Measurements from ENCODE around the gene ANKDD1B. TPM values are rescaled to one million over a fixed set of nuclear protein-coding genes. Genes with fewer than 3 reads are reported as not detected.
A peak's percentile ranks its signal among the peaks of the same experiment; 100 is the strongest.

Gene ANKDD1B
- total and polyA plus RNA-seq, 2 experiments from 2014 or later: 0.40 to 0.73 TPM

GRCh38 chr5:75666801-75667200 lies 55.5 kb downstream of the ANKDD1B start:
- Histone ChIP-seq H3K79me2 (replicated peaks; ENCODE audit: insufficient read depth) (no peaks in the 10 kb centered on the region), H3K4me3 (no peak overlapping the region), H3K9me2 (ENCODE audit: insufficient read depth) (peaks cover 7% of the 10 kb centered on the region; the same call in 1 of the 2 replicates), H3K27ac (ENCODE audit: low read depth) (no peak overlapping the region), H2AFZ (no peak overlapping the region), H3K27me3 (ENCODE audit: insufficient read depth) (no peaks in the 10 kb centered on the region), H3F3A (replicated peaks; ENCODE audit: low read depth) (no peaks in the 10 kb centered on the region), H3K36me3 (ENCODE audit: insufficient read depth) (no peaks in the 10 kb centered on the region), H3K4me1 (ENCODE audit: insufficient read depth) (no peaks in the 10 kb centered on the region), H4K20me1 (replicated peaks; ENCODE audit: insufficient read depth) (no peaks in the 10 kb centered on the region), H3K4me2 (no peak overlapping the region)
- H3K4me1 Mint-ChIP-seq: peaks cover 20% of the 10 kb centered on the region
- H3K36me3 Mint-ChIP-seq (ENCODE audit: low read depth): no peaks in the 10 kb centered on the region
- H3K9me3 Mint-ChIP-seq: no peaks in the 10 kb centered on the region
- DNase-seq (ENCODE audit: low spot score): peak; percentile 24
- no peaks in the 10 kb centered on the region for H3K27me3 Mint-ChIP-seq (ENCODE audit: insufficient read depth, low read depth, poor library complexity)
- H3K27ac Mint-ChIP-seq: no peak overlapping the region
- 0 out of 3 replicates have a peak, but pooled peaks have one; percentile 22 for ATAC-seq
- no peak overlapping the region for H3K4me3 Mint-ChIP-seq
- no peak for TF ChIP-seq ZNF462 (CRISPR knock-in tag; IDR thresholded peaks at IDR 0.05)
- TF ChIP-seq, protein P1, sequence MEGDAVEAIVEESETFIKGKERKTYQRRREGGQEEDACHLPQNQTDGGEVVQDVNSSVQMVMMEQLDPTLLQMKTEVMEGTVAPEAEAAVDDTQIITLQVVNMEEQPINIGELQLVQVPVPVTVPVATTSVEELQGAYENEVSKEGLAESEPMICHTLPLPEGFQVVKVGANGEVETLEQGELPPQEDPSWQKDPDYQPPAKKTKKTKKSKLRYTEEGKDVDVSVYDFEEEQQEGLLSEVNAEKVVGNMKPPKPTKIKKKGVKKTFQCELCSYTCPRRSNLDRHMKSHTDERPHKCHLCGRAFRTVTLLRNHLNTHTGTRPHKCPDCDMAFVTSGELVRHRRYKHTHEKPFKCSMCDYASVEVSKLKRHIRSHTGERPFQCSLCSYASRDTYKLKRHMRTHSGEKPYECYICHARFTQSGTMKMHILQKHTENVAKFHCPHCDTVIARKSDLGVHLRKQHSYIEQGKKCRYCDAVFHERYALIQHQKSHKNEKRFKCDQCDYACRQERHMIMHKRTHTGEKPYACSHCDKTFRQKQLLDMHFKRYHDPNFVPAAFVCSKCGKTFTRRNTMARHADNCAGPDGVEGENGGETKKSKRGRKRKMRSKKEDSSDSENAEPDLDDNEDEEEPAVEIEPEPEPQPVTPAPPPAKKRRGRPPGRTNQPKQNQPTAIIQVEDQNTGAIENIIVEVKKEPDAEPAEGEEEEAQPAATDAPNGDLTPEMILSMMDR (conservative IDR thresholded peaks at IDR 0.05; ENCODE audit: low read depth in 2 of 2): peak in 1 of 2 experiments; percentile 54; a peak in 2 of 4 replicates

- Mint-ChIP-seq H3K36me3 (ENCODE audit: low read depth) (no peaks in the 10 kb centered on the region), H3K4me3 (no peak overlapping the region), H3K4me1 (peaks cover 20% of the 10 kb centered on the region), H3K27me3 (ENCODE audit: insufficient read depth, low read depth, poor library complexity) (no peaks in the 10 kb centered on the region), H3K27ac (no peak overlapping the region), H3K9me3 (no peaks in the 10 kb centered on the region)
- Histone ChIP-seq H3K4me1 (ENCODE audit: insufficient read depth) (no peaks in the 10 kb centered on the region), H3K36me3 (ENCODE audit: insufficient read depth) (no peaks in the 10 kb centered on the region), H4K20me1 (replicated peaks; ENCODE audit: insufficient read depth) (no peaks in the 10 kb centered on the region), H3K79me2 (replicated peaks; ENCODE audit: insufficient read depth) (no peaks in the 10 kb centered on the region), H3F3A (replicated peaks; ENCODE audit: low read depth) (no peaks in the 10 kb centered on the region), H3K9me2 (ENCODE audit: insufficient read depth) (peaks cover 7% of the 10 kb centered on the region; the same call in 1 of the 2 replicates), H3K27me3 (ENCODE audit: insufficient read depth) (no peaks in the 10 kb centered on the region), H3K4me3 (no peak overlapping the region), H3K4me2 (no peak overlapping the region), H3K27ac (ENCODE audit: low read depth) (no peak overlapping the region), H2AFZ (no peak overlapping the region)
- peak; percentile 42 for DNase-seq (ENCODE audit: low spot score)
- ATAC-seq: peak; percentile 46
- no peak for TF ChIP-seq STAT1 (IDR thresholded peaks at IDR 0.05; ENCODE audit: unreplicated experiment)
- TF ChIP-seq, protein P1 (conservative IDR thresholded peaks at IDR 0.05; ENCODE audit: low read depth in 2 of 2): peak; percentile 40 to 55
These were observed 56.3 kb downstream of the ANKDD1B start for GRCh38 chr5:75667586-75667985.

Data from GM23338 (cell line).